Activated CD8-positive, alpha-beta memory T cell treated with anti-CD3 and anti-CD28 coated beads for 48 hours (primary cell): ENCODE results near the gene SPINK7.
"Not testable (repeated sequence)": the region's sequence is repeated elsewhere in the genome, so short reads cannot be mapped to it uniquely, and the experiment has no call there.

Experiments
- DNase-seq, 3 experiments: peaks; one replicate each; pipeline ENCODE4 v3.0.0-alpha.2; 2020; ENCODE audit warnings: low read depth in 2 of 3, low spot score in 2 of 3

SPINK7 gene

GRCh38 chr5:148312153-148312552 is at the start of gene SPINK7:
TSS of gene SPINK7 (plus strand) at chr5:148312423. CDS start at chr5:148312484, 61 bp downstream.
- no peak for DNase-seq

GRCh38 chr5:148267962-148268361 is 44.3 kb upstream of the SPINK7 start:
- DNase-seq = no peak

GRCh38 chr5:148268566-148268965 is 43.7 kb upstream of the SPINK7 start, which contains the start of gene SPINK13:
TSS of gene SPINK13 (plus strand) at chr5:148268794. CDS start at chr5:148270073, 1,279 bp downstream.
- DNase-seq = no peak

- DNase-seq = not testable (repeated sequence)
These were observed 37.1 kb upstream of the SPINK7 start for GRCh38 chr5:148275129-148275528.

- DNase-seq = not testable (repeated sequence)
These were observed 31.3 kb upstream of the SPINK7 start for GRCh38 chr5:148280893-148281292.

GRCh38 chr5:148281336-148281735 is 30.9 kb upstream of the SPINK7 start:
- not testable (repeated sequence) for DNase-seq

- no peak for DNase-seq
These were observed 21.7 kb upstream of the SPINK7 start for GRCh38 chr5:148290271-148291195.

- DNase-seq = no peak
These were observed 14.5 kb upstream of the SPINK7 start for GRCh38 chr5:148297731-148298130.

- no peak for DNase-seq
These were observed 5.8 kb upstream of the SPINK7 start for GRCh38 chr5:148306446-148306845.

- DNase-seq = no peak
These were observed 3.2 kb upstream of the SPINK7 start for GRCh38 chr5:148309019-148309418.

GRCh38 chr5:148309746-148310145 is 2.5 kb upstream of the SPINK7 start:
- DNase-seq = no peak

GRCh38 chr5:148311484-148311883 is 739 bp upstream of the SPINK7 start:
- DNase-seq = no peak

GRCh38 chr5:148314187-148314586 is 2.0 kb downstream of the SPINK7 start:
- no peak for DNase-seq

- DNase-seq = no peak
These were observed 2.5 kb downstream of the SPINK7 start for GRCh38 chr5:148314731-148315130.

- not testable (repeated sequence) for DNase-seq
These were observed 8.1 kb downstream of the SPINK7 start for GRCh38 chr5:148320011-148320963.

GRCh38 chr5:148333262-148333849 is 21.1 kb downstream of the SPINK7 start:
- DNase-seq = no peak

- DNase-seq = no peak
These were observed 23.0 kb downstream of the SPINK7 start, which contains the start of gene SPINK9 for GRCh38 chr5:148335259-148335658. TSS of gene SPINK9 (plus strand) at chr5:148335559. CDS start at chr5:148335614, 55 bp downstream.

GRCh38 chr5:148336704-148337435 is 24.6 kb downstream of the SPINK7 start:
- no peak for DNase-seq

GRCh38 chr5:148342371-148343045 is 30.3 kb downstream of the SPINK7 start:
- DNase-seq = no peak

- no peak for DNase-seq
These were observed 30.8 kb downstream of the SPINK7 start for GRCh38 chr5:148343046-148343407.
